ENCODE results near the gene KXD1.

DNA sequence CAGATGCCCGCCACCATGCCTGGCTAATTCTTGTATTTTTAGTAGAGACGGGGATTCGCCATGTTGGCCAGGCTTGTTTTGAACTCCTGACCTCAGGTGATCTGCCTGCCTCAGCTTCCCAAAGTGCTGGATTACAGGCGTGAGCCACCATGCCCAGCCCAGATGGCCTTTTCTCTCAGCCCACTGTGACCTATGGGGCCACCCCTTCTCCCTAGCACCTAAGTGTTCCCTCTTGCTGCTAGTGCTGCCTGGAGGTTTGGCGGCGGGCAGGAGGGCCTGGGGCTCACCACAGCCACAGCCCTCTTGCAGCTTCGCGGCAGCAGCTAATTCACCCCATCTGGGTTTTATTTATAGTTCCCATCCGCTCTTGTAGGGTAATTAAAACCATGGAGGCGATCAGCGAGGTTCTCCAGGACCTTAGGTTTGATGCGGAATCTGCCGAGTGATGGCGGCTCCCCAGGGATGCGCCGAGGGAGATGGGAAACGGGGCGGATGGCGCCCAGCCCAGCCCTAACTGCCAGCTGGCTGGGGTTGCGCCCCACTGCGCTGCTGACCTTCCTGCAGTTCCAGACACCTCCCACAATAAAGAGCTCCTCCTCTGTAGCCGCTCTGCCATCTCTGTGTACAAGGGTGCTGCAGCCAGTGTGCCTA, 34.2 kb downstream of the KXD1 start:
- TF ChIP-seq, protein P1, sequence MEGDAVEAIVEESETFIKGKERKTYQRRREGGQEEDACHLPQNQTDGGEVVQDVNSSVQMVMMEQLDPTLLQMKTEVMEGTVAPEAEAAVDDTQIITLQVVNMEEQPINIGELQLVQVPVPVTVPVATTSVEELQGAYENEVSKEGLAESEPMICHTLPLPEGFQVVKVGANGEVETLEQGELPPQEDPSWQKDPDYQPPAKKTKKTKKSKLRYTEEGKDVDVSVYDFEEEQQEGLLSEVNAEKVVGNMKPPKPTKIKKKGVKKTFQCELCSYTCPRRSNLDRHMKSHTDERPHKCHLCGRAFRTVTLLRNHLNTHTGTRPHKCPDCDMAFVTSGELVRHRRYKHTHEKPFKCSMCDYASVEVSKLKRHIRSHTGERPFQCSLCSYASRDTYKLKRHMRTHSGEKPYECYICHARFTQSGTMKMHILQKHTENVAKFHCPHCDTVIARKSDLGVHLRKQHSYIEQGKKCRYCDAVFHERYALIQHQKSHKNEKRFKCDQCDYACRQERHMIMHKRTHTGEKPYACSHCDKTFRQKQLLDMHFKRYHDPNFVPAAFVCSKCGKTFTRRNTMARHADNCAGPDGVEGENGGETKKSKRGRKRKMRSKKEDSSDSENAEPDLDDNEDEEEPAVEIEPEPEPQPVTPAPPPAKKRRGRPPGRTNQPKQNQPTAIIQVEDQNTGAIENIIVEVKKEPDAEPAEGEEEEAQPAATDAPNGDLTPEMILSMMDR (IDR thresholded peaks at IDR 0.05) = no peak
- no peak for TF ChIP-seq POLR2A (IDR thresholded peaks at IDR 0.05)

All from thyroid gland (tissue), 4 donors.